Measurements from ENCODE around the gene THSD4.

- TF ChIP-seq CTCF (conservative IDR thresholded peaks at IDR 0.05) (no peak), ZFX (IDR thresholded peaks at IDR 0.05) (no peak)
These were observed 160.5 kb downstream of the THSD4 start for GRCh38 chr15:71275566-71276335.

All from C4-2B (cell line).